ENCODE data around the gene CCNL2.
"Not testable (repeated sequence)": the region's sequence is repeated elsewhere in the genome, so short reads cannot be mapped to it uniquely, and the experiment has no call there.

Gene CCNL2

DNA sequence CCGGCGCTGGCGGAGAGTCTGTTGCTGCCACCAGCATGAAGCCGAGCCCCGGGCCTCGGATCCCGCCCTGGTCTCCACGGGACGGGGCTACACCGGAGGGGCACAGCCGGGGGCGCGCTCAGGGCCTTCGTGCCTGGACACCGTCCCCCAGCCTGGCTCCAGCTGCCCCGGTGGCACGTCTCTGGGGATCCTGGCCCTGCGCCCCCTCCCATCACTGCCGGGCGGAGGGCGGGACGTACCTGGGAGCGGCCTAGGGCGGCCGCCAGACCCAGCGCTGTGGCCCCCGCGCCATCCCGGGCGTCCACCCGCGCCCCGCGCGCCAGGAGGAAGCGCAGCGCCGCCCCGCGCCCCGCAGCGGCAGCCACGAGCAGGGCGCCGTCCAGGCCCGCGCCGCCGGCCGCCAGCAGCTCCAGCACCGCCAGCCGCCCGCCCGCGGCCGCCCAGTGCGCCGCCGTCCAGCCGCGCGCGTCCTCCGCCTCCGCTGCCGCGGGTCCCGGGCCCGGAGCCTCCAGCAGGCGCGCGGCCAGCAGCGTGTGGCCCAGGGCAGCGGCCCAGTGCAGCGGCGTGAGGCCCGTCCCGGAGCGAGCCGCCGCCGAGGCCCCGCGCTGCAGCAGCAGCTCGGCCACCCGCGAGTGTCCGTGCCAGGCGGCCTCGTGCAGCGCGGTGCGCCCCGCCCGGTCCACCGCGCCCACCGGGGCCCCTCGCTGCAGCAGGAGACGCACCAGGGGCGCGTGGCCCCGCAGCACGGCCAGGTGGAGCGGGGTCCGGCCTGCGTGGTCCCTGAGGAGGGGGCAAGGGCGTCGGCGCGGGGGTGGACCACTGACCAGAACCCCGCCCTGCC lies 20.9 kb upstream of the CCNL2 start:
- peak in 1 of 2 donors; percentile 17 for DNase-seq

DNA sequence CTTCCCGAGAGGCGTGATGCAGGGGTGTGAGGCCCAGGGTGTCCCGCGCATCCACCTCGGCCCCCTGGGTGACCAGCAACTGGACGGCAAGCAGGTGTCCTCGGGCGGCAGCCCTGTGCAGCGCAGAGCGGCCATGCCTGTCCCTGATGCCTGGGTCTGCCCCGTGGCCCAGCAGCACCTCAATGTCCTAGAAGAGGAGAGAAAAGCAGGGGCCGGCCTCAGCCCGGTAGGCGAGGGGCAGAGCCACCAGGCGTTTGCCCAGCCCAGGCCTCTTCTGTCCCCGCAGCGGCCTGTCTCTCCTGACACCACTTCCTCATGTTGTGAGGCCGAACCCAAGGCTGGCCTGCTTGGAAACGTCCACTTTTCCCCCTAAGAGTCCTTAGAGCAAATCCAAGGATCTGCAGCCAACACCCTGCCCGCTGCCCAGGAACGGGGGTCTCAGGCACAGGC lies 20.3 kb upstream of the CCNL2 start:
- no peak for DNase-seq

DNA sequence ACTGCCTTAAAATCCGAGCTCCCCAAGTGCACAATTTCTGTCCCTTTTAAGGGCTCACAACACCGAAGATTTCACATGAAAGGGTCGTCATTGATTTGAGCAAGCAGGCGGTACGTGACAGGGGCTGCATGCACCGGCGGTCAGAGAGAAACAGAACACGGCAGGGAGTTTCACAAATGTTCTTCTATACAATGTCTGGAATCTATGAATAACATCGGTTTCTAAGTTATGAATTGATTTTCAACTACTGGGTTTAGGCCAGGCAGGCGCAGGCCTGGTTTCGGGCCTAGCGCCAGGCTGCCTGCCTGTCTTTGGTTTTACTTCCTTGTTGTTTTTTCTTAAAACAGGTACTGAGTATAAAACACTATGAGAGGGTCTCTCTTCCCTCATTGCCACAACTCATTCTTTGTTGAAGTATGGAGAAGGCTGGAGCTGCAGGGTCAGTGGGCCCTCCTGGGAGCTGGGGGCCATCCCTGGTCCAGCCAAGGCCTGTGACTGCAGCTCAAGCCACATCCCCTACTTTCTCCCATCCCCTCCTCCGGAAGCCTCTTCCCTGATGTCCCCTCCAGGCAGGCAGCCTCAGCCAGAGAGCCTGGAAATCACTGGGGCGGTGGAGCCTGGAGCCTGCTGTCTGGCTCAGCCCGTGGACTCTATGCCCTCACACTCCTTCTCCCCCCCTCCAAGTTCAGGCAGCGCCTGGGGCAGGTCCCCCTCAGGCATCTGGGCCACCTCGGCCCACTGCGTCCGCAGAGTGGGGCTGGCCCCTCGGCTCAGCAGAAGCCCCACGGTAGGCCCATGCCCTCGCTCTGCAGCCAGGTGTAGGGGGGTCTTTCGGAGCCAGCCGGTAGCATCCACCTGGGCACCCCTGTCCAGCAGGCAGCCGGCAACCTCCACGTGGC lies 19.6 kb upstream of the CCNL2 start:
- DNase-seq, result no peak

DNA sequence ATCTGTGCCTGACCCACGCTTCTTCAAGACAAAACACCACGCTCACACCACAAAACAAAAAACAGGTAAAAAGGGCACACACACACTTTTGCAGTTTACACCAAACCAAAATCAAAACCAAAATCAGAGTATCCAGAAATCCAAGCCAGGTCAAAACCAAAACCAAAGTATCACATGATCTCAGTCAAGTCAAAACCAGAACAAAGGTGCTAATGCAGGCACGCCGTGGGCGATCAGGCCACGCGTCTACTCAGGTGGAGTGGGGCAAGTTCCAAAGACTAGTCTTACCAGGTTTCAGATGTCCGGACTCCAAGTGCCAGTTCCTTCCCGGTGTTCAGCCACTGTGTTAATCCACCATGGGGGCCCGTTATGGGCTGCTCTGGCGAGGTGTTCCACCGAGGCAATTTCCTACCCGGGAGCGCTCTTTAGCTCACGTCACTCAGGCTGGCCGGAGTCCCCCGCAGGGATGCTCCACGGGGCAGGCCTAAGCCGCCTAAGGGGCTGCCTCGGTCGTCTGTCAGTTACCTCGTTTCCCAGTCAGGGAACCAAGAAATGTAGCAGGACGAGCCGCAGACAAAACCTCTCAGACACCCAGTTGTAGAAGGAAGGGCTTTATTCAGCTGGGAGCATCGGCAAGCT lies 18.8 kb upstream of the CCNL2 start:
- DNase-seq, result not testable (repeated sequence)

DNA sequence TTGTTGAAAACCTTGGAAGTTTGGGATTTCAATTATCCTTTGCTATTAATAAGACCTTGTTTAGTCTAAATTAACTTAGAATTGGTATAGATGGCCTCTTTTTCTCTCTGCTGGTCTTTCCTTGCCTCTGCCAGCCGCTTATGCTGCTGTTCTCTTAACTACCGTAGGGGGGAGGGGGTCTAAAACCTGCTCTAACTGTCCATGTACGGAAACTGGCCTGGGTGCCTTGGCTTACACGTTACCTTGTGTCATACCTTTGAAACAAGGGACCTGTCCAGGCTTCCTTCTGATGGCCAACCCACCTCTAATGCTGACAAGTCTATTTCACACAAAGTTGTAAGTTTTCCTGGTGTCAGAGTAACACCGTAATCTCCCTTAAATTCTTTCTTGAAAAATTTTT lies 18.3 kb upstream of the CCNL2 start:
- DNase-seq, result not testable (repeated sequence)

DNA sequence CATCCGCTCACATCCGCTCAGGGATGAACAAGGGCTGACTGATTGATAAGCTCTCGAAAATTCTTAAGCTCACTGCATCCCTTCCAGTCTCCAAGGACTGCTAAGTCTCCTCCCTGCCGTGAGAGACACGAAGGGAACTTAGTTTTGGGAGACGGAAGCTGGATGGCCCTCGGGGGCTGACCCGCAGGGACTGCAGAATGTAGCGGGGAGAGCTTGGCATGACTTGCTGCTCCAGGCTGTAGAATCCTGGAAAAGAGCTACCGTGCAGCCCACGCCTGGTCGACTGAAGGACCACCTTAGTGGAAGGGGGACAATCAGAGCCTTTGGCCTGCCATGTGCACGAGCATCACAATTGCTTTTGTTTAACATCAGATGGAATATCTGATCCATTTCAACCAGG lies 16.6 kb upstream of the CCNL2 start:
- DNase-seq, result no peak

DNA sequence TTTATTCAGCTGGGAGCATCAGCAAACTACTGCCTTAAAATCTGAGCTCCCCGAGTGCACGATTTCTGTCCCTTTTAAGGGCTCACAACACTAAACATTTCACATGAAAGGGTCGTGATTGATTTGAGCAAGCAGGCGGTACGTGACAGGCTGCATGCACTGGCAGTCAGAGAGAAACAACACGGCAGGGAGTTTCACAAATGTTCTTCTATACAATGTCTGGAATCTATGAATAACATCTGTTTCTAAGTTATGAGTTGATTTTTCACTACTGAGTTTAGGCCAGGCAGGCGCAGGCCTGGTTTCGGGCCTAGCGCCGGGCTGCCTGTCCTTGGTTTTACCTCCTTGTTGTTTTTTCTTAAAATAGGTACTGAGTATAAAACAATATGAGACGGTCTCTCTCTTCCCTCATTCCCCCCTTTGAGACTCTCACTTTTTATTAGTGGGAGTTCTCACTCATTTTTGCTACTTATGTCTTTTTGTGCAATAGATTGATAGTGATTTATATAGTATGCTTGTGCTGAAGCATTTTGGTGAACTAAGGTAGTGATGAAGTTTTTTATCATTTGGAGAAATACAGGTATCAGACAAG lies 13.3 kb upstream of the CCNL2 start:
- DNase-seq, result not testable (repeated sequence)

DNA sequence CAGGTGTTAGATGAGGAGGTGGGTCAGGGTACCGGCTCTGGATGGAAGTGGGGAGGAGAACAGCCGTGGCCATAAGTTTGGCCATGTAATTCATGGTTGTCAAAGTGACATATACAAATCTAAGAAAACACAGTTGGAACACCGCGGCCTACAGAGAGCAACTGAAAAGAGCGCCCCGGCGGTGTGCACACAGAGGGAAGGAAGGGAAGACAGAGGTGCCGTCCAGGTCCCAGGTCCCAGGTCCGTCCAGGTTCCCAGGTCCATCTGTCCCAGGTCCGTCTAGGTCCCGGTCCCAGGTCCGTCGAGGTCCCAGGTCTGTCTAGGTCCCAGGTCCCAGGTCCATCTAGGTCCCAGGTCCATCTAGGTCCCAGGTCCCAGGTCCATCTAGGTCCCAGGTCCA lies 12.5 kb upstream of the CCNL2 start:
- no peak for DNase-seq

DNA sequence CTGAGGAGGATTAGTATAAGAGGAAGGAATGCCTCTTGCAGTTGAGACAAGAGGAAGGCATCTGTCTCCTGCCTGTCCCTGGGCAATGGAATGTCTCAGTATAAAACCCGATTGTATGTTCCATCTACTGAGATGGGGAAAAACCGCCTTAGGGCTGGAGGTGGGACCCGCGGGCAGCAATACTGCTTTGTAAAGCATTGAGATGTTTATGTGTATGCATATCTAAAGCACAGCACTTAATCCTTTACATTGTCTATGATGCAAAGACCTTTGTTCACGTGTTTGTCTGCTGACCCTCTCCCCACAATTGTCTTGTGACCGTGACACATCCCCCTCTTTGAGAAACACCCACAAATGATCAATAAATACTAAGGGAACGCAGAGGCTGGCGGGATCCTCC lies 11.1 kb upstream of the CCNL2 start:
- not testable (repeated sequence) for DNase-seq

DNA sequence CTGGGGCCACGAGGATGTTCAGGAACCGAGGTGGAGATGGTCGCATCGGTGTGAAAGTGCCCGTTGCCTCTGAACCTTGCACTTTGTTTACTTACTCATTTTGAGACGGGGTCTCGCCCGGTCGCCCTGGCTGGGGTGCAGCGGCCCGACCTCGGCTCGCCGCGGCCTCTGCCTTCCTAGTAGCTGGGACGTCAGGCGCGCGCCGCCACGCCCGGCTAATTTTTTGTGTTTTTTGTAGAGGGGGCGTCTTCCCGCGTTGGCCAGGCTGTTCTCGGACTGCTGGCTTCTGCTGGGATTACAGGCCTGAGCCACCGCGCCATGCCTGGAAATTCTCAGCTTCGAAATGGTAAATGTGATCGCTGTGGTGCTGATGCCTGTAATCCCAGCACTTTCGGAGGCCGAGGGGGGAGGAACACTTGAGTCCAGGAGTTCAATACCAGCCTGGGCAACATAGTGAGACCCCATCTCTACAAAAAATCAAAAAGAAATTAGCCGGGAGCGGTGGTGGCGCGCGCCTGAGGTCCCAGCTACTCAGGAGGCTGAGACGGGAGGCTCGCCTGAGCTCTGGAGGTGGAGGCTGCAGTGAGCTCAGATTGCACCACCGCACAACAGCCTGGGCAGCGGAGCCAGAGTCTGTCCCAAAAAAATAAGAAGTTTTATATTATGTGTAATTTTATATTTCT lies 8.6 kb upstream of the CCNL2 start:
- DNase-seq, result peak in 1 of 2 donors; percentile 36

DNA sequence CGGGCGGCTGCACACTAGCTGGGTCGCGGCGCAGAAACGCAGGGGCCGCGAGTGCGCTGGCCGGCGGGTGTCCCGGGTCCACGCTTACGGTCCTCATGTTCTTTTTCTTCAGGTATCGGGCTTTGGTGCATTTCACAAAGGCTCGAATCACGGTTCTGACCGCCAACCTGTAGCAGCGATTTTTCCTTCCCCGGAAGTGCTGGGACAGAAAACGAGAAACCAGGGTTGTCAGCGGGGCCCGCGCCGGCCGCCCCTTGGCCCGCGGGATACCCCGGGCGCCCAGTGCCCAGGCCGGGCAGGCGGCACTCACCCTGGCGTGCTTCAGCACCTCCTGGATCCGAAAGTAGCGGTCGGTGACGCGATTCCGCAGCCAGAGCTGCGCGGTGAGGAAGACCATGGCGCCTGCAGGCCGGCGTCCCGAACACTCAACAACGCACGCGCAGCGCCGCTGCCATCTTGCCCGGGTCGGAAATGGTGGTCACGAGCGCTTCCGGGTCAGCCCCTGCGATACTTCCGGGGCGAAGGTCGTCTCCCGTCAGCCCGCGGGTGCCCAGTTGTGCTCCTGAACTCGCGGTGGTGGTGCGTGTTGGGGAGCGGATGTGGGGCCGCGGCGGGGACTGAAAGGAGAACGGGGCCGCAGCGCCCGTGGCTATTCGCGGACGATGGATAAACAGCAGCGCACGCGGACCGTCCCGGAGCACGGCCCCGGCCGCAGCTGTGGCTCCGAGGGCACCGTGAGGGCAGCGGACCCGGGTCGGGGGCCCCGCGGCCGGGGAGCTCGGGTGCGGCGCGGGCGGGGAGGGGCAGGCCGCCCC lies 7.9 kb upstream of the CCNL2 start, which contains the start of gene MRPL20:
MRPL20 (minus strand) TSS at position 473 of the 815 bp plus-strand sequence; CDS start at position 397, 76 bp downstream.
- DNase-seq, result peak; percentile 94 to 95

DNA sequence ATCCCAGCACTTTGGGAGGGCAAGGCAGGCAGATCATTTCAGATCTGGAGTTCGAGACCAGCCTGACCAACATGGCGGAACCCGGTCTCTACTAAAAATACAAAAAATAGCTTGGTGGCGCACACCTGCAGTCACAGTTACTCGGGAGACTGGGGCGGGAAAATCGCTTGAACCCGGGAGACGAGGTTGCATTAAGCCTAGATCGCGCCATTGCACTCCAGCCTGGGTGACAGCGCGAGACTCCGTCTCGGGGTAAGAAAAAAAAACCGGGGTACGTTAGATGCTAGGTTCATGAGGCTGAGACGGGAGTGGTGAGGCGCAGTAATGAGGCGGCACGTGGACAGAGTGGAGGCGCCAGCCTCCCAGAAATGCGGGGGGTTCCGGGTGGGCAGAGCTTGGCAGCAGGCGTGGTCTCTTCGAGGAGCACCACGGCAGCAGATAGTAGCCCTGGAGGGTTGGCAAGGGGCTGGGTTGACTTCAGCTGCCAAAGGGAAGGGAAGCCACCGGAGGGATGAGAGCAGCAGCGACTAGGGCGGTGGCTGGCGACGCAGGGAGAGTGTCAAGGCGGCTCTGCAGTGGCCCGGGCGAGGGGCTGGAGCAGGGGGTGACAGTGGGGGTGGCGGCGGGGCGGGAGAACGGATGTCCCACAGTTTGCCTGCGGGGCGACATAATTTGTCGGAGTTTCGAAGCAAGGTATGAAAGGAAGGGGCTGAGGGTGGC lies 7.1 kb upstream of the CCNL2 start:
- DNase-seq, result no peak

DNA sequence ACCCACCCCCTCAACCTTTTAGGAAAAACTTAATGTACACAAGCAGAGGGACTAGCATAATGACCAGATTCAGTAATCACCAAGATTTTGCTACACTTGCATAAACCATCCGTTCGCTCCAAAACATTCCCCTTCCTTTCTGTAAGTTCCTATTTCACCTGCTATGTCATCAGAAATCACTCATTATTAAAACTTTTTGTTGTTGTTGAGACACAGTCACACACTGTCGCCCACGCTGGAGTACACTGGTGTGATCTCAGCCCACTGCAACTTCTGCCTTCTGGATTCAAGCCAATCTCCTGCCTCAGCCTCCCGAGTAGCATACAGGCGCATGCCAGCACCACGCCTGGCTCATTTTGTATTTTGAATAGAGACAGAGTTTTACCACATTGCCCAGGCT lies 4.5 kb upstream of the CCNL2 start:
- peak; percentile 78 to 85 for DNase-seq

DNA sequence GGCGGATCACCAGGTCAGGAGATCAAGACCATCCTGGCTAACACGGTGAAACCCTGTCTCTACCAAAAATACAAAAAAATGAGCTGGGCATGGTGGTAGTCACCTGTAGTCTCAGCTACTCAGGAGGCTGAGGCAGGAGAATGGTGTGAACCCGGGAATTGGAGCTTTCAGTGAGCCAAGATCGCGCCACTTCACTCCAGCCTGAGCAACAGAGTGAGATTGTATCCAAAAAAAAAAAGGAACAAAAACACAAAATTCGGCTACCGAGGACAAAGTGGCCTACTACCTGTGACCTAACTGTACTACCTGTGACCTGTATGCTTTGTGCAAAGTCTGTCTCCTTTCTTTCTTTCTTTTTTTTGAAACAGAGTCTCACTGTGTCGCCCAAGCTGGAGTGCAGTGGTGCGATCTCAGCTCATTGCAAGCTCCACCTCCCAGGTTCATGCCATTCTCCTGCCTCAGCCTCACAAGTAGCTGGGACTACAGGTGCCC lies 3.8 kb upstream of the CCNL2 start:
- not testable (repeated sequence) for DNase-seq

DNA sequence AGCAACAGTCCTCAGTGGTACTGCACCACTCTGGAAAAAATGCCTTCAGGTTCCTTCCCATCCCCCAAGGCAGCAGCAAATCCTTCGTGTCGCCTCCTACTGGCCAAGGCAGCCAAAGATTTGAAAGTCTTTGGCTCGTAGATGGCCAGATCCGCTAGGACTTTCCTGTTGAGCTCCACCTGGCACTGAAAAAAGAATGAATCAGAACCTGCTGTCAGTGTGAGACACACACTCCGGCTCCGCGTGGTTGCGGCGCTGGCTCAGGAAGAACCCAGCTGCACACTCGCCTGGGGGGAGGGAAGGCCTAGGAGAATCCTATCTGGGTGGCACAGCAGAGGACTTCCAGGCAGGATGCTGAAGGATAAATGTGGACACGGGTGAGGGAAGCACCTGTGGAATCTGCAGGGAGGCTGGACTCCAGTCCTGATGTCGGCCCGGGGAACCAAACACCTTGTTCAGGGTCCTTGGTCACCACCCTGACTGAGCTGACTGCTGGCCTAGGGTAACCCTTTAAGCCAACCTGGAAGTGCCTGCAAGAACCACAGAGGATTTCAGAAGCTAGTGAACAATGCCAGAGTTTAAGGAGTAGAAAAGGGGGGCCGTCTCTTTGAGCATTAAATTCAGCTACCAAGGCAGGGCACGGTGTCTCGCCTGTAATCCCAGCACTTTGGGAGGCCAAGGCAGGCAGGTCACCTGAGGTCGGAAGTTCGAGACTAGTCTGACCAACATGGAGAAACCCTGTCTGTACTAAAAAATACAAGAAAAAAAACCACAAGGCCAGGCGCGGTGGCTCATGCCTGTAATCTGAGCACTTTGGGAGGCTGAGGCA lies 3.2 kb upstream of the CCNL2 start:
- peak in 1 of 2 donors; percentile 48 for DNase-seq

DNA sequence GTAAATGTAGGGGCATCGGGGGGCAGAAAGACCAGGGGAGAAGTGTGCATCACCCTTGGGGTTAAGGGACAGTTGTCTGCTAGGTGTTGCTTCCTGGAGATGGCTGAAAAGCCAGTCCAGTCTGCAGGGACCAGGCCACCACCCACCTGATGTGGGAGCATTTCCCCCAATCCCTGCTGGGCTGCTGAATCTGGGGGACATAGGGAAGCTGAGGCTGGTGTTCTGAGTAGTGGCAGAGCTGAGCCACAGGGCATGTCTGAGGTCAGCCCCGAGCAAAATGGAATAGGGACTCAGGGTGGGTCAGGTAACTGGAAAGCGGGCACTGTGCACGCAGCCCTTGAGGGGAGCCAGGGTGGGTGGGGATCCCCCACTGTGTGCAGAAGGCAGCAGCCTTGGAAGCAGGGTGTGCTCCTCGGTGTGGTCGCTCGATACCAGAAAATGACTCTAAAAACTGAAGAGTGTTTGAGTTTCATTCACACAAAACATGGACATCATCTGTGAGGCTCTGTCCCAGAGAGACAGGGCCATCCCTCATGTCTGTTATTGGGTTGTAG lies 2.4 kb upstream of the CCNL2 start:
- DNase-seq, result no peak

DNA sequence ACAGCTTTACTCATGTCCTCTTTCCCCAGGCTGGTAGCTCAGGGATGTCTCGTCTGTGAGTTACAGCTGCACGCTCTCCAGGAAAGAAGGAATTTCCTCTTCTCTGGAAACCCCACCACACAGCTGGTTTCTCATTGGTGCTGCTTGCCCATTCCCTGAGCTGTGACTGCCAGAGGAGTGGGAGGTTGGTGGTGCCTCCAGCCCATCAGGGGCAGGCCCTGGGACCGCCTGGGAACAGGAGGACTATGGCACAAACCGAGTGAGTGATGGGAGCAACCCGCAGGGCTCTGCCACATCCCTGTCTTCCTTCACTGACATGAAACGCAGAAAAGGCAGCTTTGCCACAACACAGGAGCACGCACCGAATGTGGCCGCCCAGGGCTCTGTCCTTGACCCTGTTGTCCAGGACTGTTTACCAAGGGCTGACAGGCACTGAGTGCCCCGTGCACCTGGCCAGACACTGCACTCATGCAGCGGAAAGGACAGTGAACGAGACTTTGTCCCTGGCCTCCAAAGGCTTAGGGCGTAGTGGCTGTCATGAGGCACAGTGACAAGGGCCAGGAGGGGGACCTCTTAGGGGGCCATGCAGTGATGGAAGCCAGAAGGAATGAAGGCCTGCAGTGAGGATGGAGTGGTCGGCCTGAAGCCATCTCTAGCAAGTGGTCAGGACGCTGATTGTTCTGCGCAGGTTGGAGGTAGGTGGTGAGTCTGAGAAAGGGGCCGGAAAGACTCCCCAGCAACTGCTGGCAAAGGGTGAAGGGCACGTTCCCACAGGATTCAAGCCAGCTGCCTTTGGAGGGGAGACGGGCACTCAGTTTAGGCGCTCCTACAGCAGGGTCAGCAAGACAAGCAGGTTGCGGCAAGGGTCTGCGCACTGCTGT lies 1.7 kb upstream of the CCNL2 start:
- no peak for DNase-seq
